SK-N-MC (cell line): Measurements from ENCODE around the gene MRPL2.
A peak's percentile ranks its signal among the peaks of the same experiment; 100 is the strongest.

Source experiments
- DNase-seq: peaks from one replicate; pipeline ENCODE4 v3.0.0-alpha.2; 2011; ENCODE audit warnings: low read depth, low spot score
- H3K27ac ChIP-seq: fragments of 200-600 bp; sonication (generic); 2 replicates; pipeline ENCODE4 v1.5.1; 2016; ENCODE audit warnings: mixed run types
- H3K36me3 ChIP-seq: fragments of 200-600 bp; sonication (generic); 2 replicates; pipeline ENCODE4 v1.6.1; 2017; ENCODE audit warnings: antibody characterized with exemption, low read length, mixed read lengths; ENCODE audit not compliant: insufficient read depth
- H3K4me3 ChIP-seq: fragments of 200-600 bp; sonication (generic); 2 replicates; pipeline ENCODE4 v1.5.1; 2016
- H3K9ac ChIP-seq: fragments of 200-600 bp; sonication (generic); 2 replicates; pipeline ENCODE4 v1.8.0; 2017; ENCODE audit warnings: mixed run types, mixed read lengths; ENCODE audit not compliant: insufficient read length
- H3K9me3 ChIP-seq: fragments of 200-600 bp; sonication (generic); 2 replicates; pipeline ENCODE4 v1.6.1; 2017; ENCODE audit warnings: low read depth, mild to moderate bottlenecking, antibody characterized with exemption, low read length, moderate library complexity, mixed read lengths
- EZH2 ChIP-seq: fragments of 200-600 bp; sonication (generic); IDR thresholded peaks from one replicate; pipeline ENCODE4 v1.6.1; 2017; ENCODE audit warnings: antibody characterized with exemption
- FOXP2 ChIP-seq: optimal IDR thresholded peaks from 2 replicates; pipeline ENCODE3; 2011; ENCODE audit warnings: mild to moderate bottlenecking, moderate library complexity; ENCODE audit not compliant: insufficient read depth; ENCODE audit errors: extremely low read length, control extremely low read depth
- POLR2AphosphoS5 ChIP-seq: IDR thresholded peaks from 2 replicates; pipeline ENCODE4 v1.6.1; 2012; ENCODE audit warnings: mild to moderate bottlenecking, low read depth, low read length, borderline replicate concordance

Gene MRPL2

DNA sequence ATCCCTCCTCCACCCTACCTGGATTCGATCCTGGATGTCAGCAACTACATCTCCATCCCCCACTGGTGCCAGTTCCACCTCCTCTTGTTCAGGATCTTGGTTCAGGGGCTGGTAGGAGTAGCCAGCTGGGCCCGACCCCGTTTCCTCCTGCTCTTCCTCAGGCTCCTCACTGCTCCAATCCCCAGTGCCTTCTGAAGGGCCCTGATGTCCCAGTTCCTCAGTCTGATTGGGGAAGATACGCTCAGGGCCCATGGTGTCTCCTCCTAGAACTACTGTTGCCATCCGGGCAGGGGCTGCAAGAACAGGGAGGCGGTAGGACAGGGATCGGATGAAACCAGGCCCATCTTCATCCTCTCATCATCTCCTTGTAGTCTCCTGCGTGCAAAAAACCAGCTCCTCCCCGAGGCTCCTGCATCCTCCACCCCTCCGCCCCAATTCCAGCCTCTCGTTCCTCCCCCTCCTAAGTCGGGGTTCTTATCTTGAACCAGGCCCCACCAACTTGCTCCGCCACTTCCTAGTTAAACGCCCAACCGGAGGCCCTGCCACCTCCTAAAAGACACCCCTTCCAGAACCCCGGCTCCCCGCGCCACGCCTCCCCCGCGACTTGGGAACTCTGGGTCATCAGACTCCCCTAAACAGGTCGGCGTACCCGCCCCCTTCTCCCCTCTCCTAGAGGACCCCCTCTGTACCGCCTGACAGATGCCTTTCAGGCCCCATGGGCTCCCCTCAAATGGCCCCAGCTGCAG lies 46.0 kb downstream of the MRPL2 start:
- H3K4me3 ChIP-seq: peak overlapping the region; percentile 89
- peaks cover 54% of the 10 kb centered on the region for H3K36me3 ChIP-seq
- no peak for DNase-seq
- no peaks in the 10 kb centered on the region for H3K9me3 ChIP-seq
- no peak for TF ChIP-seq EZH2
- no peak for TF ChIP-seq POLR2AphosphoS5
- no peak for TF ChIP-seq FOXP2
- H3K27ac ChIP-seq: no peak overlapping the region
- peak overlapping the region; percentile 91 for H3K9ac ChIP-seq

DNA sequence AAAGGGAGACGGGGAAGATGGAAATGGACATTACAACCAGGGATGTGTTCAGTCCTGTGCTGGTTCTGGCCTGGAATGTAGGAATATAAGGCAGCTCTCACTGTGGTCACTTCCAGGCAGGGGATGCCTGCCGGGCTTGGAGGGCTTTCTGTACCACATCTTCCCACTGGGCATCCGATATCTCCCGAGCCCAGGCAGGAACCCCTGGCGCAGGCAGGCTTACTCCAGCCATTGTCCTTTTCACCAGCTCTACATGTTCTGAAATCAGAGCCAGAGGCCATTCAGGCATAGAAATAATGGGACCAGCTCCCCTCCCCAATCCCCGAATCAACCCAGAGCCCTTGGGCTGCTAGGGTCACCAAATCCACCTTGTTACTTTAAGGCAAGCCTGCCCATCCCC lies 46.9 kb downstream of the MRPL2 start:
- Histone ChIP-seq H3K4me3 (peak overlapping the region; percentile 89), H3K9me3 (no peaks in the 10 kb centered on the region), H3K9ac (peak overlapping the region; percentile 91), H3K36me3 (peaks cover 54% of the 10 kb centered on the region), H3K27ac (no peak overlapping the region)
- DNase-seq: no peak
- TF ChIP-seq EZH2: no peak
- TF ChIP-seq FOXP2: no peak
- TF ChIP-seq POLR2AphosphoS5: no peak

DNA sequence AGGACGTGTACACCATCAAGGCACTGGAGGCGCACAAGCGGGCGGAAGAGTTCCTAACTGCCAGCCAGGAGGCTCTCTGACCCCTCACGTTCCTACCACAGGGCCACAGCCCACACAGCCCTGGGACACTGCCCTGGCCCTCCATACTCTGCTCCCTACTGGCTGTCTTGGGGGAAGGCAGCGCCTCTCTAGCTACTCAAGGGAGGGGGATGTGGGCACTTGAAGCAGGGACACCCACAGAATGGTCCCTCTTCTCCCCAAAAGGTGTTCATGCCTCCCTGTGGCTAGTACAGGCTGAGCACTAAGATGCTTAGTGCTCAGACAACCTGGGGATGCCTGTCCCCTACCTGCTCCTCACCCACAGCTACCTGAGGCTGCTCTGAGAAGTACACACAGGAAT lies 48.0 kb downstream of the MRPL2 start:
- TF ChIP-seq POLR2AphosphoS5 (no peak), EZH2 (no peak), FOXP2 (no peak)
- no peak overlapping the region for H3K4me3 ChIP-seq
- H3K27ac ChIP-seq: no peak overlapping the region
- no peaks in the 10 kb centered on the region for H3K9me3 ChIP-seq
- peaks cover 56% of the 10 kb centered on the region for H3K36me3 ChIP-seq
- H3K9ac ChIP-seq: no peak overlapping the region
- DNase-seq: no peak

DNA sequence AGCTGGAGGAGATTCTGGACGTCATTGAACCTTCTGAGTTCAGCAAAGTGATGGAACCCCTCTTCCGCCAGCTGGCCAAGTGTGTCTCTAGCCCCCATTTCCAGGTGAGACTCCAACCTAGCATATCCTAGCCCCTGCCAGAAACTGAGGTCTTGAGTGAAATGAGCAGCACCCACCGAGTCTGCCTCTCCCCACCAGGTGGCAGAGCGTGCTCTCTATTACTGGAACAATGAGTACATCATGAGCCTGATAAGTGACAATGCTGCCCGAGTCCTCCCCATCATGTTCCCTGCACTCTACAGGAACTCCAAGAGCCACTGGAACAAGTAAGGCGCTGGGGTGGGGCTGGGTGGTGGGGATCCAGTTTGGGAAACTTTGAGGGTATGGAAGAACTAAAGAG lies 50.1 kb downstream of the MRPL2 start:
- H3K9ac ChIP-seq: no peak overlapping the region
- no peak overlapping the region for H3K4me3 ChIP-seq
- H3K36me3 ChIP-seq: peaks cover 59% of the 10 kb centered on the region
- TF ChIP-seq POLR2AphosphoS5 (no peak), FOXP2 (no peak), EZH2 (no peak)
- DNase-seq: no peak
- no peaks in the 10 kb centered on the region for H3K9me3 ChIP-seq
- H3K27ac ChIP-seq: no peak overlapping the region

DNA sequence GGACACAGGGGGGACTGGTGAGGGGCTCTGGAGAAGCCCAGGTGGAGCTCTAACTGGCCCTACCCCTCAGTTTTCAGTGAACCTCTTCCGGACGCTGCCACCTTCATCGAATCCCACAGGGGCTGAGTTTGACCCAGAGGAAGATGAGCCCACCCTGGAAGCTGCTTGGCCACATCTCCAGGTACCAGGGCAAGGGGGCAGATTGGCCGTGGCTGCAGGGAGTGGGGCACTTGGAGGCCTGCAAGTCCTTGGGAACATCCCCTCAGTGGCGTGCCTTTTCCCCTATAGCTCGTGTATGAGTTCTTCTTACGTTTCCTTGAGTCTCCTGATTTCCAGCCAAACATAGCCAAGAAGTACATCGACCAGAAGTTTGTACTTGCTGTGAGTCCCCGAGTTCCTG lies 52.1 kb downstream of the MRPL2 start:
- no peaks in the 10 kb centered on the region for H3K9me3 ChIP-seq
- no peak overlapping the region for H3K27ac ChIP-seq
- H3K4me3 ChIP-seq: no peak overlapping the region
- H3K9ac ChIP-seq: no peak overlapping the region
- peaks cover 55% of the 10 kb centered on the region for H3K36me3 ChIP-seq
- DNase-seq: no peak
- no peak for TF ChIP-seq POLR2AphosphoS5
- TF ChIP-seq EZH2: no peak
- no peak for TF ChIP-seq FOXP2

DNA sequence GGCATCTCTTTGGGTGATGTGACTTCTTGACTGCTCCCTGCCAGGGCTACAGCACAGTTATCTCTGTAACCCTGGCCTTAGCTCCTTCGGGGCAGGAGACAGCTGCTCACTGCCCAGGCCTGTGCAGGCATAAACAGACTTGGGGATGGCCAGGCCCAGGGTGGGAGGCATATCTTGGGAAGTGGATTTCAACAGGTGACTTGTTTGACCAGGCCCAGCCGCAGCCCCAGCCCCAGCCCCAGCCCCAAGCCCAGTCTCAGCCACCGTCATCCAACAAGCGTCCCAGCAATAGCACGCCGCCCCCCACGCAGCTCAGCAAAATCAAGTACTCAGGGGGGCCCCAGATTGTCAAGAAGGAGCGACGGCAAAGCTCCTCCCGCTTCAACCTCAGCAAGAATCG lies 53.0 kb downstream of the MRPL2 start:
- Histone ChIP-seq H3K4me3 (no peak overlapping the region), H3K9me3 (no peaks in the 10 kb centered on the region), H3K36me3 (peaks cover 46% of the 10 kb centered on the region), H3K9ac (no peak overlapping the region), H3K27ac (no peak overlapping the region)
- no peak for DNase-seq
- no peak for TF ChIP-seq EZH2
- TF ChIP-seq FOXP2: no peak
- TF ChIP-seq POLR2AphosphoS5: no peak

DNA sequence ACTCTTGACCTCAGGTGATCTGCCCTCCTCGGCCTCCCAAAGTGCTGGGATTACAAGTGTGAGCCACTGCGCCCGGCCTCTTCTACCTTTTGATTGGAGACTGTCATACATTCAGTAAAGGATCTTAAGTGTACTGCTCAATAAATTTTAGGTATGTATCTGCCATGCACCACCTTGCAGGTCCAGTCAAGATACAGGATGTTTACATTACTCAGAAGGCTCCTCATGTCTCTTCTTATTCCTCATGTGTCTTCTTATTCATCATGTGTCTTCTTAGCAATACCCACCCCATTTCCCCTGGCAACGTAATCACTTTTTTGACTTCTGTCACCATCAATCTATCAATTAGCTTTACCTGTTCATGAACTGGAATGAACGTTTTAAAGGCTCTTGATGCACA lies 53.4 kb downstream of the MRPL2 start:
- H3K9me3 ChIP-seq: no peaks in the 10 kb centered on the region
- no peak for DNase-seq
- H3K9ac ChIP-seq: no peak overlapping the region
- no peak overlapping the region for H3K4me3 ChIP-seq
- H3K27ac ChIP-seq: no peak overlapping the region
- H3K36me3 ChIP-seq: peaks cover 42% of the 10 kb centered on the region
- TF ChIP-seq EZH2: no peak
- no peak for TF ChIP-seq FOXP2
- TF ChIP-seq POLR2AphosphoS5: no peak
